ENCODE data around the gene CACNA2D3. TPM values are rescaled to one million over a fixed set of nuclear protein-coding genes. Genes with fewer than 3 reads are reported as not detected.

The CACNA2D3 gene
- polyA plus RNA-seq, 3 donors = 8.3 to 21.5 (median 10.4) TPM

DNA sequence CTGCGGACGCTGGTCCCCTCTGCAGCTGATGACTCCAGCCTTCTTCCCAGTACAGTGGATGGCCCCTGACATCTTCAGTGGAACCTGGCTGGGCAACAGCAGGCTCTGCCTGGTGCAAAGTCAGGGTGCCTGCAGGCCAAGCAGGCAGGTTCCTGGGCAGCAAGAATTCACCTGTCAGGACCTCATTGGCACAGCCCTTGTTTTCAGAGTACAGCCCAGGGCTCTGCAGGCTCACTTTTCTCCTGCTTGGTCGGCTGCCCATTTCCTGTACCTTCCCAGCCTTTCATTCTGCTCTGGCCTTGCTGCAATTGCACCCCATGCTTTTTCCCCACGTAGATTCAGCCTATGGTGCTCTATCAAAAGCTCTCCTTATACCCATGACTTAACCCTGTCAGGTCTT lies 749.5 kb downstream of the CACNA2D3 start:
- H3K79me2 ChIP-seq (ENCODE audit: insufficient read depth, low read length) = no peaks in the 10 kb centered on the region
- Mint-ChIP-seq H3K4me1 (no peaks in the 10 kb centered on the region), H3K9me3 (peaks cover 0 to 3% (median 0%) of the 10 kb centered on the region in 7 donors), H3K36me3 (no peaks in the 10 kb centered on the region), H3K27ac (no peak overlapping the region), H3K27me3 (ENCODE audit: low read depth in 3 of 3) (peaks cover 4 to 6% (median 4%) of the 10 kb centered on the region in 3 donors), H3K4me3 (no peak overlapping the region)
- H3K9ac ChIP-seq (ENCODE audit: insufficient read depth, low read length, poor library complexity, severe bottlenecking) = no peak overlapping the region
- H3K36me3 ChIP-seq (replicated peaks in 1 of 2; ENCODE audit: control insufficient read depth in 1 of 2, insufficient read depth in 2 of 2, low read length in 2 of 2) = no peaks in the 10 kb centered on the region
- H3K4me2 ChIP-seq (replicated peaks; ENCODE audit: extremely low read depth, low read length, poor library complexity, severe bottlenecking) = no peak overlapping the region
- H3K9me3 ChIP-seq (replicated peaks in 1 of 2; ENCODE audit: control insufficient read depth in 1 of 2, insufficient read depth in 1 of 2, low read length in 2 of 2) = no peaks in the 10 kb centered on the region
- no peak overlapping the region for H3K4me3 ChIP-seq (replicated peaks in 1 of 3; ENCODE audit: low read depth in 2 of 3, low read length in 3 of 3)
- H2AFZ ChIP-seq (ENCODE audit: insufficient read depth, low read depth, low read length, poor library complexity, severe bottlenecking) = no peak overlapping the region
- H3K4me1 ChIP-seq (ENCODE audit: control insufficient read depth in 1 of 2, insufficient read depth in 2 of 2, low read length in 2 of 2) = no peaks in the 10 kb centered on the region
- H4K20me1 ChIP-seq (ENCODE audit: insufficient read depth, low read length) = no peaks in the 10 kb centered on the region
- DNase-seq = no peak
- TF ChIP-seq CTCF (IDR thresholded peaks at IDR 0.05) = no peak
- 87% methylated on average over 4 of the region's 4 CpGs for WGBS (ENCODE audit: insufficient coverage)
- intact Hi-C loops (cut with micrococcal nuclease) = no loop called here
- peaks cover 0 to 2% of the 10 kb centered on the region in 2 donors for H3K27me3 ChIP-seq (ENCODE audit: control insufficient read depth in 2 of 2, insufficient read depth in 2 of 2, low read length in 2 of 2)
- H3K27ac ChIP-seq (ENCODE audit: low read depth in 1 of 2, low read length in 2 of 2) = no peak overlapping the region

DNA sequence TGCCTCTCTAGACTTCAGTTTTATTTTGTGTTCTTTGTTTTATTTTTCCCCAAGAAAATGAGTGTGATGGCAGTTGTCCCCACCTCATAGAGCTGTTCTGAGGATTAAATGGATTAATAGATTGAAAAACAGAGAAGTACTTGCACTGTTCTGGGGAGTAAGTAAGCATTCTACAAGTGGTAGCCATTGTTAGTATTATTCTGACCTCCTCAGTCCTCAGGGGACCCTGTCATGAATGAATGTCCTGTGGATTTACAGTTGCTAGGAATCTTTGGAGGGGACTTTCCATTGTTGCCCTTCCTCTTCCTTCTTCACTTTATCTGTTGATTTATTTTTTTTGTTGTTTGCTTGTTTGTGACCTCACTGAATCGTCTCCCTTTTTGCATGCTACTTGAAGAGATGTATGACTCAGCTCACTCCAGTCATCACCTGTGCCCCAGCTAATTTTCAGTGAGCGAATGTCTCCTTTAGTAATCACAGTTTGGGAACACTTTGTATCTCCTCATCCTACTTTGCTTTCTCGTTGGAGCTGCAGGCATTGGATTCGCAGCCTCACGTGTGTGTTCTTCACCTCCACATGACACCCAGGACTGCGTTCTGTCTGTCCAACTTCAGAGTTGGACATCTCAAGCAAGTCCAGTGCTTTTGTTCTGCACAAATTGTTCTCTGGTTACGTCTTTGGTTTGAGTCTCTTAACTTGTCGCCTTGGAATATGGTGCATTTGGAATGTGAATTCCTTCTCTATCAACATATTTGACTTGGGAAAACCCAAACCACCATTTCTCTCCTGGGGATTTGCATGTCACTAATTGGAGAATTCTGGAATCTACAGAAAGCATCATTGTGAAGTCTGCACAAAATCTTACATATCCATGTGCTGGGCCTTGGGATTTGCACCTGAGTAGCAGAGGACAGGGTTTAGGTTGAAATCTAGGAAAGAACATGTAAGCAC lies 751.0 kb downstream of the CACNA2D3 start:
- TF ChIP-seq CTCF (IDR thresholded peaks at IDR 0.05) = no peak
- H3K9me3 Mint-ChIP-seq = no peaks in the 10 kb centered on the region
- 84% methylated on average over 2 of the region's 8 CpGs for WGBS (ENCODE audit: insufficient coverage)
- H3K4me3 Mint-ChIP-seq = no peak overlapping the region
- Histone ChIP-seq H2AFZ (ENCODE audit: insufficient read depth, low read depth, low read length, poor library complexity, severe bottlenecking) (no peak overlapping the region), H3K4me1 (ENCODE audit: control insufficient read depth in 1 of 2, insufficient read depth in 2 of 2, low read length in 2 of 2) (no peaks in the 10 kb centered on the region), H3K9me3 (replicated peaks in 1 of 2; ENCODE audit: control insufficient read depth in 1 of 2, insufficient read depth in 1 of 2, low read length in 2 of 2) (no peaks in the 10 kb centered on the region), H3K79me2 (ENCODE audit: insufficient read depth, low read length) (no peaks in the 10 kb centered on the region), H4K20me1 (ENCODE audit: insufficient read depth, low read length) (no peaks in the 10 kb centered on the region), H3K4me2 (replicated peaks; ENCODE audit: extremely low read depth, low read length, poor library complexity, severe bottlenecking) (no peak overlapping the region), H3K27me3 (ENCODE audit: control insufficient read depth in 2 of 2, insufficient read depth in 2 of 2, low read length in 2 of 2) (peaks cover 0 to 2% of the 10 kb centered on the region in 2 donors), H3K36me3 (replicated peaks in 1 of 2; ENCODE audit: control insufficient read depth in 1 of 2, insufficient read depth in 2 of 2, low read length in 2 of 2) (no peaks in the 10 kb centered on the region), H3K4me3 (replicated peaks in 1 of 3; ENCODE audit: low read depth in 2 of 3, low read length in 3 of 3) (no peak overlapping the region), H3K9ac (ENCODE audit: insufficient read depth, low read length, poor library complexity, severe bottlenecking) (no peak overlapping the region), H3K27ac (ENCODE audit: low read depth in 1 of 2, low read length in 2 of 2) (no peak overlapping the region)
- no peaks in the 10 kb centered on the region for H3K4me1 Mint-ChIP-seq
- DNase-seq = no peak
- no peaks in the 10 kb centered on the region for H3K36me3 Mint-ChIP-seq
- H3K27ac Mint-ChIP-seq = no peak overlapping the region
- intact Hi-C loops (cut with micrococcal nuclease) = no loop called here
- peaks cover 2 to 6% (median 4%) of the 10 kb centered on the region in 3 donors for H3K27me3 Mint-ChIP-seq (ENCODE audit: low read depth in 3 of 3)

Data from CD14-positive monocyte (primary cell).